Measurements from ENCODE around the gene PLA2G3. TPM values are rescaled to one million over a fixed set of nuclear protein-coding genes. Genes with fewer than 3 reads are reported as not detected.

Gene PLA2G3
- total and polyA plus RNA-seq, 2 experiments from 2014 or later, result 18.0 to 34.5 TPM

- peaks cover 4% of the 10 kb centered on the region for H3K27me3 Mint-ChIP-seq (ENCODE audit: insufficient read depth, low read depth, poor library complexity)
- Histone ChIP-seq H3K4me1 (ENCODE audit: insufficient read depth) (peaks cover 21% of the 10 kb centered on the region), H4K20me1 (replicated peaks; ENCODE audit: insufficient read depth) (peaks cover 6% of the 10 kb centered on the region; the same call in 1 of the 2 replicates), H3K9me2 (ENCODE audit: insufficient read depth) (no peaks in the 10 kb centered on the region), H3F3A (replicated peaks; ENCODE audit: low read depth) (no peaks in the 10 kb centered on the region), H3K4me3 (peak overlapping the region; percentile 76; the same call in 1 of the 2 replicates), H3K79me2 (replicated peaks; ENCODE audit: insufficient read depth) (peaks cover 25% of the 10 kb centered on the region), H3K4me2 (peak overlapping the region; percentile 84; the same call in 1 of the 2 replicates), H3K27me3 (ENCODE audit: insufficient read depth) (no peaks in the 10 kb centered on the region), H3K36me3 (ENCODE audit: insufficient read depth) (peaks cover 17% of the 10 kb centered on the region), H2AFZ (no peak overlapping the region), H3K27ac (ENCODE audit: low read depth) (no peak overlapping the region)
- TF ChIP-seq EZH2 (IDR thresholded peaks at IDR 0.05; ENCODE audit: low read depth, unreplicated experiment) (no peak), CTCF (conservative IDR thresholded peaks at IDR 0.05; ENCODE audit: low read depth in 2 of 2) (no peak), ZNF462 (CRISPR knock-in tag; IDR thresholded peaks at IDR 0.05) (no peak), ZNF114 (CRISPR knock-in tag; IDR thresholded peaks at IDR 0.05) (no peak), ETS1 (IDR thresholded peaks at IDR 0.05) (no peak), JUNB (IDR thresholded peaks at IDR 0.05; ENCODE audit: unreplicated experiment) (no peak), STAT1 (IDR thresholded peaks at IDR 0.05; ENCODE audit: unreplicated experiment) (no peak), POLR2AphosphoS5 (IDR thresholded peaks at IDR 0.05; ENCODE audit: low read depth) (no peak), EZH2phosphoT487 (IDR thresholded peaks at IDR 0.05; ENCODE audit: unreplicated experiment) (no peak), ZNF331 (CRISPR knock-in tag; IDR thresholded peaks at IDR 0.05; ENCODE audit: low read depth) (no peak), CREB1 (CRISPR knock-in tag; IDR thresholded peaks at IDR 0.05; ENCODE audit: low read depth) (no peak), NANOG (IDR thresholded peaks at IDR 0.05; ENCODE audit: borderline replicate concordance) (no peak), REST (IDR thresholded peaks at IDR 0.05; ENCODE audit: unreplicated experiment) (no peak)
- no peaks in the 10 kb centered on the region for H3K9me3 Mint-ChIP-seq
- no peak overlapping the region for H3K4me3 Mint-ChIP-seq
- no peak overlapping the region for H3K27ac Mint-ChIP-seq
- H3K36me3 Mint-ChIP-seq (ENCODE audit: low read depth), result peaks cover 26% of the 10 kb centered on the region
- peaks cover 16% of the 10 kb centered on the region for H3K4me1 Mint-ChIP-seq
- no peak for ATAC-seq
- no peak for DNase-seq (ENCODE audit: low spot score)
Observed at GRCh38 chr22:31138126-31138525, 2.2 kb downstream of the PLA2G3 start.

Measured in GM23338 (cell line).